ENCODE measurements around the gene BCL7B.
A peak's percentile ranks its signal among the peaks of the same experiment; 100 is the strongest.
"Not testable (repeated sequence)": the region's sequence is repeated elsewhere in the genome, so short reads cannot be mapped to it uniquely, and the experiment has no call there.

Gene BCL7B

DNA sequence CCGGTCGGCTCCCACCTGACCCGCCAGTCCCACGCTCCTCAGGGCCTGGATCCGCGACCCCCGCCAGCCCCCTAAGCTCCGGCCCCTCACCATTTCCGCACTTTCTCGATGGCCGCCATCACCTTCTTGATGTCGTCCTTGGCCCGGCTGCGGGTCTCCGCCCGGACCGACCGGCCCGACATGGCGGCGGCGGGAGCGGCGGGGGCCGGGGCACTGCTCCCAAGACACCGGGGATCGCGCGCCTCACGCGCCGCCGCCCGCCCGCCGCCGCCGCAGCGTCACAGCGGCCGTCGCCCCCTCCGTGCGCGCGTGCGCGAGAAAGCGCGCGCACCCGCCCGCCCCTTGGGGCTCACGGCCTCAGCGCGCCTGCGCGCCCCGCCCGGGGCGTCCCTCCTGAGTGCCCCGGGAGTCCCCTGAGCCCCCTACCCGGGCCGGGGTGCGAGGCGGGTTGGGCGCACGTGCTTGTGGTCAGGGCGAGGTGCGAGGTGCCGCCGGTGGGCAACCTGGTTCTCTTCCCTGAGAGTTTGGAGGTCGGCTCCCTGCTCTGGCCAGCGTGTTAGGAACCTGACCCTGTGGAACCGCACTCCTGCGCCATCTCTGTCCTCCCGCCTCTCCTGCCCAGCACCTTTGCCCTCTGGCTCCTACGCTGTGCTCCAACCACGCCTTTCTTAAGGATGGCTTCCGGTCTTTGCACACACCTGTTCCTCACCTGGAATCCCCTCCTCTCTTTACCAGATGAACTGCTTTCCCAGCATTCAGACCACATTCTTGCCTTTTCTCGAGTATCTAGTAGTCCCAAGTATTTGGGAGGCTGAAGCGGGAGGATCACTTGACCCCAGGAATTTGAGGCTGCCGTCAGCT, at the start of gene BCL7B:
BCL7B (minus strand) TSS at position 294 of the 861 bp plus-strand sequence; CDS start at position 182, 112 bp downstream.
- DNase-seq (ENCODE audit: extremely low spot score, insufficient read length, low read depth) = peak; percentile 89
- peak; percentile 48 for FAIRE-seq

- FAIRE-seq = no peak
These were observed 48.2 kb upstream of the BCL7B start for GRCh38 chr7:73605601-73606220.

GRCh38 chr7:73602721-73603651, 45.5 kb upstream of the BCL7B start:
- no peak for DNase-seq (ENCODE audit: extremely low spot score, insufficient read length, low read depth)
- FAIRE-seq = no peak

More at GRCh38 chr7:73605601-73606220, 48.2 kb upstream of the BCL7B start:
- DNase-seq (ENCODE audit: extremely low spot score, insufficient read length, low read depth) = no peak

DNA sequence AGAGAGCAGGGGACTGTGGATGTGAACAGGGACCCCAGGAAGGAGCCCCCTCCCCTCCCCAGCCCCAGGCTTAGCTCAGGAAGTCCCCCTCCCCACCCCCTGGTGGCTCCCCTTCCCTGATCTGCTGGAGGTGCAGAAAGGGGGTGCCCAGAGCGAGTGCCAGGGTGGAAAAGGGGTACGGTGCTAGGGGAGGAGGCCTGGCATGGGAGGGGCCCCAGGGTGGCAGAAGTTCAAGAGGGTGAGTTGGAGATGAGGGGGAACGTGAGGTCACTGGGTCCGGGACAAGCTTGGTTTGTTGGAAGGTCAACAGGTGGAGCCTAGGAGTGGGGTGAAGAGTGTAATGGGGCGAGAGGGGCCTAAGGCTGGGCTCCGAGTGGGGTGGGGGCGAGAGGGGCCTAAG, 42.4 kb upstream of the BCL7B start:
- DNase-seq (ENCODE audit: extremely low spot score, insufficient read length, low read depth) = no peak
- FAIRE-seq = no peak

DNA sequence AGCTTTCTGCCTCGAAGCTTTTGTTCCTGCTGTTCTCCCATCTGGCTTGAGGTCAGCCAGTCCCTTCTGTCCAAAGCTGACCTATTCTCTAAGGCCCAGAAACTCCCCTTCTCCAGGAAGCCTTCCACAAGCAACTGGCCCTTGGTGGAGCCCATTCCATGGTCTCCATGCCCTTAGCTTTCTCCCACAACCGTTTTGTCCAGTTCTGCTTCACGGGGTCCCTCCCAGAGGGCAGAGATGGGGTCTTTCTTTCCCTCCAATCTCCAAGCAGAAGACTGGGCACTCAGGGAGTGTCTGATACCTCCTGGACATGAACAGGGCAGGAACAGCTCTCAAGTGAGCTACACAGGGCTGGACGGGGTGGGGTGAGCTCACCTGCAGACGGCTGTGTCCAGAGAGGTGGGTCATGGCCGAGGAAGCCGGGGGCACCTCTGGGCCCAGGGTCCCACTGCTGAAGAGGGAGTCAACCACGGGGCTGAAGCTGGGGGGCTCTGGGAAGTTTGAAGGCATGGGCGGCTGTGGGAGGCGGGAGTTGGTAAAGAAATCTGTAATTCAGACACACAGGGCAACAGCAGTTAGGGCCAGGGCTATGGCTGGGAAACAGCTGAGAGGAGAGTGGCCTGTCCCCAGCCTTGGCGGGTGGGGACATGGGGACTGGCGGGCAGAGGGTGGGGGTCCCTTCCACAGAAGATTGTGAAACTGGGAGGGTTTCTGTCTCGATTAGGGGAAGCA, 41.8 kb upstream of the BCL7B start:
- DNase-seq (ENCODE audit: extremely low spot score, insufficient read length, low read depth) (no peak), FAIRE-seq (no peak)

DNA sequence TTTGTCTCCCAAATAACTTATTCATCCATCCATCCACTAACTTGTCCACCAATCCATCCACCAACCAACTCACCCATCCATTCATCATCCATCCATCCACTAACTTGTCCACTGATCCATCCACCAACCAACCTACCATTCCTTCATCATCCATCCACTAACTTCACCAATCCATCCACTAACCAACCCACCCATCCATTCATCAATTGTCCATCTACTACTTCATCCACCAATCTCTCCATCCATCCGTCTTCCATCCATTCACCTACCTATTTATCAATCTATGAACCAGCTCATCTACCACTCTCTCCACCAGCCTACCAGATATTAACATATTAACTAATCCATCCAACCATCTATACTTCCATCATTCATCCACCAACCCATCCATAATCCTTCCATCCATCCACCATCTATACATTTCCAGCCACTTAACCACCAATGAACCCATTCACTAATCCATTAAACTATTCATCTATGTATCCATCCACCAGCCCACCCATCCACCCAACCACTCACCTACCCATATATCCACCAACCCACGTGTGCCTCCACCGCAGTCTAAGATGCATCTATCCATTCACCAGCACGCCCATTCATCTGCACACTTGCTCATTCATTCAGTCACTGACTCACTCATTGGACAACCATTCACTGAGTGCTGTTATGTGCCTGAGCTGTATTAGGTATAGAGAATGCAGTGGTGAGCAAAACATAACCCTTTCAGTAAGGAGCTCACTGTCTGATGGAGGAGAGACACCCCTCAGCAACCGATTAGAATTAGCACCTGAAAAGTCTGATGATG, 40.7 kb upstream of the BCL7B start:
- FAIRE-seq = no peak
- DNase-seq (ENCODE audit: extremely low spot score, insufficient read length, low read depth) = no peak

DNA sequence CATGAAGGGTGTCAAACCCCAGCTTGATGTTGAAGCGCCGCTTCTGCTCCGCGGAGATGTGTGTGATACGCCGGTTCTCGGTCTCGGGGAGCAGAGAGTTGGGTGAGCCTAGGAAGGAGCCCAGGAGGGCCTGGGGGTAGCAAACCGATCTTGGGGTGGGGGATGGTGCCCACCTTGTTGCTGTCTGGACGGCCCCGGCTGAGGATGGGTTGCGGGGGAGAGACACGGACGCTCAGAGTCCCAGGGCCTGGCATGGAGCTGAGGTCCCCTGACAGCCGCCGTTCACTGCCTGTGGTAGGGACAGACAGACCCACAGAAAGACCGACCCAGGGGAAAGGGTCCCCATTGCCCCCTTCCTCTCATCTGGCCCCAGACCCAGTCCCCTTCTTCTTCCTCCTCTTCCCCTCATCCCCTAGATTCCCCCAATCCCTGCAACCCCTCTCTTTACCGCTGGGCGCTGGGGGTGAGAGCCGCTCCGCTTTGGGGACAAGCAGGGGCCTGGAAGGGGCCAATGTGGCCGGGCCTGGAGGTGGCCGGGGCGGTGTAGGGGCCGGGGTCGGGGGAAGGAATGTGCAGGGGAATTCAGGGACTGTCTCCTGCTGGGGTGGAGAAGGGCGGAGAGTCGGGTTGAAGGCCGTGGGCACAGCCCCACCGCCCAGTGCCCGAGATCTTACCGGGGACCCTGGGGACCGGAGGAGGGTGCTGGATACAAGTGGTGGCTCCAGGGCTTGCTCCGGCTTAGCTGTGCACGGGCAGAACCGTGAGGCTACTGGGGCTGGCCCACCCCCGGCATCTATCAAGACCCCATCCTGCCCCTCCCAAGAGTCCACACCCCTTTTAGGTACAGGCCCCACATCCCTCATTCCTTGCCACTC, 38.9 kb upstream of the BCL7B start:
- FAIRE-seq = no peak
- DNase-seq (ENCODE audit: extremely low spot score, insufficient read length, low read depth) = no peak

- no peak for DNase-seq (ENCODE audit: extremely low spot score, insufficient read length, low read depth)
- FAIRE-seq = no peak
These were observed 37.9 kb upstream of the BCL7B start for GRCh38 chr7:73595358-73595757.

GRCh38 chr7:73593207-73594045, 35.9 kb upstream of the BCL7B start:
- FAIRE-seq (no peak), DNase-seq (ENCODE audit: extremely low spot score, insufficient read length, low read depth) (no peak)

- DNase-seq (ENCODE audit: extremely low spot score, insufficient read length, low read depth) (no peak), FAIRE-seq (no peak)
These were observed 29.4 kb upstream of the BCL7B start for GRCh38 chr7:73586911-73587310.

DNA sequence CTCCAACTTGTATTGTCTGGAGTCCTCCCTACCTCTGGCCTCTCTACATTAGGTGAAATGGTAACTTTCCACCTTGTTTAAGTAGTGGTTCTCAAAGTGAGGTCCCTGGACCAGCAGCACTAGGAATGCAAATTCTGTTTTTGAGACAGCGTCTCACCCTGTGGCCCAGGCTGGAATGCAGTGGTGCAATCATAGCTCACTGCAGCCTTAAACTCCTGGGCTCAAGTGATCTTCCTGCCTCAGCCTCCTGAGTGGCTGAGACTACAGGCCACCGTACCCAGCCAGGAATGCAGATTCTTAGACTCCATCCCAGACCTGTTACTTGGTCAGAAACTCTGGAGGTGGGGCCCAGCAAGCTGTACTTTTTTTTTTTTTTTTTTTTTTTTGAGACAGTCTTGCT, 27.7 kb upstream of the BCL7B start:
- DNase-seq (ENCODE audit: extremely low spot score, insufficient read length, low read depth) = no peak
- FAIRE-seq = no peak

DNA sequence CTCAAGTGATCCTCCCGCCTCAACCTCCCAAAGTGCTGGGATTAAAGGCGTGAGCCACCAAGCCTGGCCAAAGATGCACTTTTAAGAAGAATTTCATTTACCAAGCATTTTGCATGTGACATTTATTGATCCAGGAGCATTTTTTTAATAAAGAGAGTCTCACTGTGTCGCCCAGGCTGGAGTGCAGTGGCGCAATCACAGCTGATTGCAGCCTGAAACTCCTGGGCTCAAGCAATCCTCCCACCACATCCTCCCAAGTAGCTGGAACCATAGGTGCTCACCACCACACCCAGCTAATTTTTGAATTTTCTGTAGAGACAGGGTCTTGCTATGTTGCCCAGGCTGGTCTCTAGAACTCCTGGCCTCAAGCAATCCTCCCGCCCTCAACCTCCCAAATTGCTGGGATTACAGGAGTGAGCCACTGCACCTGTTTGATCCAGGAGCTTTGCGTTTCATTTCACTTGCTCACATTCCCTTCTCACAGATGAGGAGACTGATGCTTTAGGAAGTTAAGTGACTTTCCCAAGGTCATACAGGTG, 25.2 kb upstream of the BCL7B start:
- FAIRE-seq (no peak), DNase-seq (ENCODE audit: extremely low spot score, insufficient read length, low read depth) (no peak)

GRCh38 chr7:73581006-73581405, 23.5 kb upstream of the BCL7B start:
- not testable (repeated sequence) for DNase-seq (ENCODE audit: extremely low spot score, insufficient read length, low read depth); FAIRE-seq

DNA sequence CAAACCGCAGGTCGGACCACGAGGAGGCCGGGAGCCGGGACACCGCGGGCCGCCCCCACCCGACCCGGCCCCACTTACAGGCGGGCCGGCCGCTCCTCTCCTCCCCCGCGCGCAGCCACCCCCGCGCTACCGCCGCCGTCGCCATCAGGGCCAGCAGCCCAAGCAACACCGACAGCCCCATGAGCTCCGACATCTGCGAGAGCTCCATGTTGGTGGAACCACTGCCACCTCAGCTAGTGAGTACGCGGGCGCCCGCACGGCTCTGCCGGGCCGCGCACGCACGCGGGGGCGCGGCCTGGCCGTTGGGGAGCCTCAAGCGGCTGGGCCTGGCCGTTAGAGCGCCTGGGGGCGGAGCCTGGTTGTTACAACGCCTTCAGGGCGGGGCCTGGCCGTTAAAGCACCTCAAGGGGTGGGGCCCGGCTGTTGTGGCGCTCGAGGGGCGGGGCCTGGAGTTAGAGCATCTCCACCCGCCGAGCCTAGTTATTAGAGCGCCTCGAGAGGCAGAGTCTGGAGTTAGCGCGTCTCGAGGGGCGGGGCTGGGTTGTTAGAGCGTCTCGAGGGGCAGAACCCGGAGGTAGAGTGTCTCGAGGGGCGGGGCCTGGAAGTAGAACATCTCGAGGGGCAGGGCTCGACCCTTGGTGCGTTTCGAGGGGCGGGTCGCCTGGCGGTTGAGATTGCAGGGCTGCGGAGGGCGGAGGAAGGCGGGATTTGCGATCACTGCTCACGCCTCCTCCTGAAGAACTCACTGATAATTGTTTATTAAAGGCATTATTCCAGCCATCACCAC, 21.0 kb upstream of the BCL7B start, which contains the start of gene TBL2:
TBL2 (minus strand) TSS at position 238 of the 787 bp plus-strand sequence; CDS start at position 208, 30 bp downstream.
- peak; percentile 94 for FAIRE-seq
- DNase-seq (ENCODE audit: extremely low spot score, insufficient read length, low read depth) = peak; percentile 99

- FAIRE-seq (no peak), DNase-seq (ENCODE audit: extremely low spot score, insufficient read length, low read depth) (no peak)
These were observed 20.3 kb upstream of the BCL7B start for GRCh38 chr7:73577627-73578341.
